ENCODE data around the gene WFDC1. TPM values are rescaled to one million over a fixed set of nuclear protein-coding genes. Genes with fewer than 3 reads are reported as not detected.

Gene WFDC1
- total and polyA plus RNA-seq, 2 of the 4 experiments (the other 2 are of a cell fraction) = 4.7 to 6.8 TPM

GRCh38 chr16:84262031-84262430, 32.6 kb upstream of the WFDC1 start:
- no peaks in the 10 kb centered on the region for H3K79me1 ChIP-seq (ENCODE audit: low read depth in 1 of 2, low read length in 2 of 2)
- peaks cover 26% of the 10 kb centered on the region for H3K27me3 ChIP-seq (ENCODE audit: control insufficient read depth, insufficient read depth, low read length)
- intact Hi-C loops (cut with micrococcal nuclease) (no loop called here), dilution Hi-C loops (cut with HindIII; ENCODE audit: low sequenced_read_pairs, unreplicated experiment) (no loop called here), in situ Hi-C loops (cut with MboI; ENCODE audit: low sequenced_read_pairs) (no loop called here)
- H3K23ac ChIP-seq (ENCODE audit: low read depth, low read length) = no peak overlapping the region
- H2BK5ac ChIP-seq (ENCODE audit: low read depth, low read length, poor library complexity, severe bottlenecking) = no peak overlapping the region
- no peak overlapping the region for H3K18ac ChIP-seq (ENCODE audit: low read depth, low read length)
- H3K4me1 ChIP-seq (ENCODE audit: control insufficient read depth, insufficient read depth, low read length) = no peaks in the 10 kb centered on the region
- H3K4me2 ChIP-seq (ENCODE audit: low read depth, low read length) = no peak overlapping the region
- TF ChIP-seq, protein P1, sequence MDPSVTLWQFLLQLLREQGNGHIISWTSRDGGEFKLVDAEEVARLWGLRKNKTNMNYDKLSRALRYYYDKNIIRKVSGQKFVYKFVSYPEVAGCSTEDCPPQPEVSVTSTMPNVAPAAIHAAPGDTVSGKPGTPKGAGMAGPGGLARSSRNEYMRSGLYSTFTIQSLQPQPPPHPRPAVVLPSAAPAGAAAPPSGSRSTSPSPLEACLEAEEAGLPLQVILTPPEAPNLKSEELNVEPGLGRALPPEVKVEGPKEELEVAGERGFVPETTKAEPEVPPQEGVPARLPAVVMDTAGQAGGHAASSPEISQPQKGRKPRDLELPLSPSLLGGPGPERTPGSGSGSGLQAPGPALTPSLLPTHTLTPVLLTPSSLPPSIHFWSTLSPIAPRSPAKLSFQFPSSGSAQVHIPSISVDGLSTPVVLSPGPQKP (IDR thresholded peaks at IDR 0.05; ENCODE audit: borderline replicate concordance, low read depth, low read length) = no peak
- TF ChIP-seq RAD21 (IDR thresholded peaks at IDR 0.05; ENCODE audit: low read length) = no peak
- TF ChIP-seq MXI1 (IDR thresholded peaks at IDR 0.05; ENCODE audit: borderline replicate concordance, low read depth, low read length) = no peak
- no peak for TF ChIP-seq MAFK (IDR thresholded peaks at IDR 0.05; ENCODE audit: low read depth, low read length)
- TF ChIP-seq NFE2L2 (IDR thresholded peaks at IDR 0.05; ENCODE audit: low read depth, low read length) = no peak
- TF ChIP-seq MAZ (IDR thresholded peaks at IDR 0.05; ENCODE audit: borderline replicate concordance, low read depth, low read length) = no peak
- TF ChIP-seq, protein P2, sequence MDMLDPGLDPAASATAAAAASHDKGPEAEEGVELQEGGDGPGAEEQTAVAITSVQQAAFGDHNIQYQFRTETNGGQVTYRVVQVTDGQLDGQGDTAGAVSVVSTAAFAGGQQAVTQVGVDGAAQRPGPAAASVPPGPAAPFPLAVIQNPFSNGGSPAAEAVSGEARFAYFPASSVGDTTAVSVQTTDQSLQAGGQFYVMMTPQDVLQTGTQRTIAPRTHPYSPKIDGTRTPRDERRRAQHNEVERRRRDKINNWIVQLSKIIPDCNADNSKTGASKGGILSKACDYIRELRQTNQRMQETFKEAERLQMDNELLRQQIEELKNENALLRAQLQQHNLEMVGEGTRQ (IDR thresholded peaks at IDR 0.05; ENCODE audit: low read depth, low read length) = no peak
- TF ChIP-seq RCOR1 (IDR thresholded peaks at IDR 0.05; ENCODE audit: insufficient replicate concordance, low read length) = no peak
- TF ChIP-seq, protein P3, sequence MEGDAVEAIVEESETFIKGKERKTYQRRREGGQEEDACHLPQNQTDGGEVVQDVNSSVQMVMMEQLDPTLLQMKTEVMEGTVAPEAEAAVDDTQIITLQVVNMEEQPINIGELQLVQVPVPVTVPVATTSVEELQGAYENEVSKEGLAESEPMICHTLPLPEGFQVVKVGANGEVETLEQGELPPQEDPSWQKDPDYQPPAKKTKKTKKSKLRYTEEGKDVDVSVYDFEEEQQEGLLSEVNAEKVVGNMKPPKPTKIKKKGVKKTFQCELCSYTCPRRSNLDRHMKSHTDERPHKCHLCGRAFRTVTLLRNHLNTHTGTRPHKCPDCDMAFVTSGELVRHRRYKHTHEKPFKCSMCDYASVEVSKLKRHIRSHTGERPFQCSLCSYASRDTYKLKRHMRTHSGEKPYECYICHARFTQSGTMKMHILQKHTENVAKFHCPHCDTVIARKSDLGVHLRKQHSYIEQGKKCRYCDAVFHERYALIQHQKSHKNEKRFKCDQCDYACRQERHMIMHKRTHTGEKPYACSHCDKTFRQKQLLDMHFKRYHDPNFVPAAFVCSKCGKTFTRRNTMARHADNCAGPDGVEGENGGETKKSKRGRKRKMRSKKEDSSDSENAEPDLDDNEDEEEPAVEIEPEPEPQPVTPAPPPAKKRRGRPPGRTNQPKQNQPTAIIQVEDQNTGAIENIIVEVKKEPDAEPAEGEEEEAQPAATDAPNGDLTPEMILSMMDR (conservative IDR thresholded peaks at IDR 0.05; ENCODE audit: low read depth, low read length) = no peak
- TF ChIP-seq SMC3 (IDR thresholded peaks at IDR 0.05; ENCODE audit: low read depth, low read length) = no peak
- no peak for TF ChIP-seq POLR2A (IDR thresholded peaks at IDR 0.05; ENCODE audit: low read depth, low read length)
- no peak for TF ChIP-seq CEBPB (IDR thresholded peaks at IDR 0.05; ENCODE audit: low read depth, low read length)
- no peak for TF ChIP-seq FOS (IDR thresholded peaks at IDR 0.05; ENCODE audit: low read depth, low read length)
- no peak for TF ChIP-seq CHD1 (IDR thresholded peaks at IDR 0.05; ENCODE audit: low read depth, low read length)
- WGBS, 2 experiments (ENCODE audit: extremely low coverage in 2 of 2, insufficient read length in 1 of 2) = 50% methylated on average over 1 of the region's 4 CpGs; no CpG with 5 or more reads in 1 of the 2 experiments
- no peak overlapping the region for H4K8ac ChIP-seq (ENCODE audit: low read depth in 2 of 2, low read length in 2 of 2)
- POLR2A ChIA-PET (ENCODE audit: unreplicated experiment) = interaction anchor here (0.6 kb wide), 1 partner anchor 34 kb away, joined by 3 read pairs; no protein-coding TSS in a partner anchor
- H2AK9ac ChIP-seq (replicated peaks; ENCODE audit: low read depth, low read length, poor library complexity) = no peak overlapping the region
- no peak overlapping the region for H2BK120ac ChIP-seq (ENCODE audit: low read depth, low read length)
- no peak overlapping the region for H2BK15ac ChIP-seq (ENCODE audit: low read depth, low read length)
- no peak overlapping the region for H2AK5ac ChIP-seq (ENCODE audit: low read depth, low read length)
- no TSS peak for BruUV-seq (replicated peaks)
- no peaks in the 10 kb centered on the region for H4K20me1 ChIP-seq (ENCODE audit: insufficient read depth, low read length)
- peaks cover 5% of the 10 kb centered on the region; the same call in 1 of the 2 replicates for H3K9me3 ChIP-seq (ENCODE audit: control insufficient read depth, insufficient read depth, low read length)
- H4K5ac ChIP-seq (ENCODE audit: low read depth, low read length) = no peak overlapping the region
- no peak for ATAC-seq (ENCODE audit: low read depth)
- CTCF ChIA-PET = no interaction called here
- H2AFZ ChIP-seq (replicated peaks; ENCODE audit: low read length, poor library complexity) = no peak overlapping the region
- H3K36me3 ChIP-seq (ENCODE audit: control insufficient read depth, insufficient read depth, low read length) = no peaks in the 10 kb centered on the region
- DNase-seq = no peak
- H3K9me1 ChIP-seq (ENCODE audit: insufficient read depth, low read length) = no peaks in the 10 kb centered on the region
- H4K91ac ChIP-seq (ENCODE audit: insufficient read depth, low read depth, low read length) = no peak overlapping the region
- no peak overlapping the region for H3K27ac ChIP-seq (ENCODE audit: insufficient read depth, low read length)
- H3K56ac ChIP-seq (ENCODE audit: extremely low read depth, insufficient read depth, low read length) = no peak overlapping the region
- H3K9ac ChIP-seq (ENCODE audit: low read depth, low read length) = no peak overlapping the region
- H2BK20ac ChIP-seq (ENCODE audit: low read depth, low read length) = no peak overlapping the region
- H3K4me3 ChIP-seq (ENCODE audit: insufficient read depth, low read depth, low read length) = no peak overlapping the region
- no peak overlapping the region for H3K14ac ChIP-seq (replicated peaks; ENCODE audit: low read depth, low read length)
- H3K4ac ChIP-seq (ENCODE audit: low read depth, low read length) = no peak overlapping the region

All from IMR-90 (cell line).